Body of pancreas (tissue), 4 donors: ENCODE data around the gene UPF2.

Experiments used
- POLR2A ChIP-seq, 3 donors: fragments of 450-650 bp; IDR thresholded peaks; one replicate each; pipeline ENCODE4 v1.6.1; 2016; ENCODE audit warnings: antibody characterized with exemption in 3 of 3, mild to moderate bottlenecking in 2 of 3
- TF ChIP-seq, protein P1 (sequence below), 7 experiments: fragments of 450-650 bp in 4 of 7; fragments of 200-600 bp in 3 of 7; sonication (generic) in 3 of 7; IDR thresholded peaks; one replicate each; pipeline ENCODE4 v1.5.1; 2016 to 2019; ENCODE audit warnings: antibody characterized with exemption in 7 of 7

DNA sequence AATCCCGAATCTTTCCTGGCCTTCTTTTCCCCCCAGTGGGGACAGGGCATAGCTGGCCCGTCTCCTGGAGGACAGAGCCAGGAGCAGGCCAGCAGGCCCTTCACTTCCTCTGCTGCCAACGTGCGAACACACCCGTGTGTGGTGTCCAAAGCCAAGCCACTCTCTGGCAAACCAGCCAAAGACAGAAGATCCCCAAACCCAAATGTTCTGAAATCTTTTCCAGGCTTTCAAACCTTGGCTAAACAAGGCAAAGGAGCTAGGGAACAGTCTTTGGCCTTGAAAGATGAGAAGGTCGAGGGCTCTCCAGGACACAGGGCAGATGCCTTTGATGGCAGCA, 156.5 kb downstream of the UPF2 start:
- TF ChIP-seq, protein P1, sequence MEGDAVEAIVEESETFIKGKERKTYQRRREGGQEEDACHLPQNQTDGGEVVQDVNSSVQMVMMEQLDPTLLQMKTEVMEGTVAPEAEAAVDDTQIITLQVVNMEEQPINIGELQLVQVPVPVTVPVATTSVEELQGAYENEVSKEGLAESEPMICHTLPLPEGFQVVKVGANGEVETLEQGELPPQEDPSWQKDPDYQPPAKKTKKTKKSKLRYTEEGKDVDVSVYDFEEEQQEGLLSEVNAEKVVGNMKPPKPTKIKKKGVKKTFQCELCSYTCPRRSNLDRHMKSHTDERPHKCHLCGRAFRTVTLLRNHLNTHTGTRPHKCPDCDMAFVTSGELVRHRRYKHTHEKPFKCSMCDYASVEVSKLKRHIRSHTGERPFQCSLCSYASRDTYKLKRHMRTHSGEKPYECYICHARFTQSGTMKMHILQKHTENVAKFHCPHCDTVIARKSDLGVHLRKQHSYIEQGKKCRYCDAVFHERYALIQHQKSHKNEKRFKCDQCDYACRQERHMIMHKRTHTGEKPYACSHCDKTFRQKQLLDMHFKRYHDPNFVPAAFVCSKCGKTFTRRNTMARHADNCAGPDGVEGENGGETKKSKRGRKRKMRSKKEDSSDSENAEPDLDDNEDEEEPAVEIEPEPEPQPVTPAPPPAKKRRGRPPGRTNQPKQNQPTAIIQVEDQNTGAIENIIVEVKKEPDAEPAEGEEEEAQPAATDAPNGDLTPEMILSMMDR (IDR thresholded peaks at IDR 0.05) = no peak
- TF ChIP-seq POLR2A (IDR thresholded peaks at IDR 0.05) = no peak
